GM12801 (cell line): Measurements from ENCODE around the gene RAPGEF2.

ENCODE experiments used
- TF ChIP-seq, protein P1 (sequence below): IDR thresholded peaks from one replicate; pipeline ENCODE4 v1.5.1; 2011; ENCODE audit warnings: control low read depth; ENCODE audit not compliant: insufficient read length; ENCODE audit errors: extremely low read depth

RAPGEF2 gene

DNA sequence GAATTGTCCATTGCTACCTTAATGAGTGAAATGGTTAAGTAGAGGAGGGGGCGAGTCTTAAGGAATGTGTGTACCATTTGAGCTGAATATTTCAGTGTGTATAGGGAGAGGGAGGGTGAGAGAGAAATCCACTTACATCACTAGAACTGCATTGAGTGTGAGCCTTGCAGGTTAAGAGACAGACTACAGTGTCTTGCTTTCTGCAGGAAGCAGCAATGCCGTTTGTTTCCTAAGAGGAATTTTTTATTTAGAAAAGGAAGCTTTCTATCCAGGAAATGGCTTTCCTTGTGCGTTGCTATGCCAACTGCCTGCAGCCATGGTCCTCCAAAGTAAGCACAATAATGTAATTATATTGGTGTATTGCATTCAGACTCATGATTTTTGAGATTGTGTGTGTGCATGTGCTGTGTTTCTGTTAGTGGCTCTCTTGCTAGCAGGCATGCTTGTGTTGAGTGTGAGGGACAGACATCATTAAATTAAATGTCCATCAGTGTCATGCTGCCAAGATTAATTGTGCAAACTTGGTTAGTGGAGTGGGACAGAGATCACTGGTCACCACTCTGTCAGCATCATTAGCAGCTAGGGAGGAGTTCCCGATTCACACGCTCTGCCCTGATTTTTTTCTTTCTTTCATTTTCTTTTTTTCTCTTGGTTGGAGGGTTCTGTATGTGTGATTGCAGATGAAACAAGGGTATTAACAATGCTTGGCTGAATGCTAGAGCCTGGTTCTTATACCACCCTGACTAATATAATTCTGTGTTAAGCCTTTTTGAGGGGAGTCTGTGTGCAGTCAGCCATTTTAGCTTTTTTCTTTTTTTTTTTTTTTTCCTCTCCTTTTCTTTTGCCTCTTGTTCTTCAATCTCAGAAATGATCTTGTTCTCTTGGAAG, 164.3 kb downstream of the RAPGEF2 start:
- TF ChIP-seq, protein P1, sequence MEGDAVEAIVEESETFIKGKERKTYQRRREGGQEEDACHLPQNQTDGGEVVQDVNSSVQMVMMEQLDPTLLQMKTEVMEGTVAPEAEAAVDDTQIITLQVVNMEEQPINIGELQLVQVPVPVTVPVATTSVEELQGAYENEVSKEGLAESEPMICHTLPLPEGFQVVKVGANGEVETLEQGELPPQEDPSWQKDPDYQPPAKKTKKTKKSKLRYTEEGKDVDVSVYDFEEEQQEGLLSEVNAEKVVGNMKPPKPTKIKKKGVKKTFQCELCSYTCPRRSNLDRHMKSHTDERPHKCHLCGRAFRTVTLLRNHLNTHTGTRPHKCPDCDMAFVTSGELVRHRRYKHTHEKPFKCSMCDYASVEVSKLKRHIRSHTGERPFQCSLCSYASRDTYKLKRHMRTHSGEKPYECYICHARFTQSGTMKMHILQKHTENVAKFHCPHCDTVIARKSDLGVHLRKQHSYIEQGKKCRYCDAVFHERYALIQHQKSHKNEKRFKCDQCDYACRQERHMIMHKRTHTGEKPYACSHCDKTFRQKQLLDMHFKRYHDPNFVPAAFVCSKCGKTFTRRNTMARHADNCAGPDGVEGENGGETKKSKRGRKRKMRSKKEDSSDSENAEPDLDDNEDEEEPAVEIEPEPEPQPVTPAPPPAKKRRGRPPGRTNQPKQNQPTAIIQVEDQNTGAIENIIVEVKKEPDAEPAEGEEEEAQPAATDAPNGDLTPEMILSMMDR, result no peak

GRCh38 chr4:159267869-159268285, 165.0 kb downstream of the RAPGEF2 start:
- TF ChIP-seq, protein P1, result no peak

DNA sequence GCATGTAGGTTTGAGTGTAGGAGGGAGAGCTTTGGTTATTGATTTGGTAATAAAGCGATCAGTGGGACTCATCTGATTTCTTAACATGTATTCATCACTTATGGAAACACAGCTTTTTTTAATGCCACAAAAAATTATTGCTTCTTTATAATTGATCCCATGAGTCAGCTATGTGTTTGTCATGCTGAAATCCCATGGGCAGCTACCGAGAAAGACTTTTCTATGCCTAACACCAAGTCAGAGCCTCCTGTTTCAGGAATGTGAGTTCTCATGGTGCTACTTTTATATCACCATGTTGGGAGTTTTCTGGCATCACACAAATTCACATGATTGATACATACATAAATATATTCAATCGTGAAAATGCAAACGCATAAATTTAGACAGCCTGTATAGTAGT, 165.7 kb downstream of the RAPGEF2 start:
- TF ChIP-seq, protein P1, result no peak

- TF ChIP-seq, protein P1, result no peak
These were observed 166.2 kb downstream of the RAPGEF2 start for GRCh38 chr4:159269116-159269515.

DNA sequence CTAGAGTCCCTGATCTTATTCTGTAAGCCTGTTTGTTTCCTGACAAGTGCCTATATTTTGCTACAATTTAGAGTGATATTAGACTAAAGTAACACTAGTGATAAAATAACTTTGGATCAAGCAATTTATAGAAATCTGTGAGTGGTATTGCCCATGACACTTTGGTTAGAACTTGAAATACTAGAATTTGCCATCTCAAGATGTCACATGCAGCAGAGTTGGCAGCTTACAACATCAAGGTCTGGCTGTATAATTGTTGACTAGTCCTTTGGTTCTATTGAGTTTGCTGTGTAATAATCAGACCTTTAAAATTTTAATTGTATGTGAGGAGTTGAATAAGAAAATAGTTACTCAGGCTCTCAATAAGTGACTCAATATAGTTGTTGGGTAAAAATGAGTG, 167.1 kb downstream of the RAPGEF2 start:
- TF ChIP-seq, protein P1, result no peak

DNA sequence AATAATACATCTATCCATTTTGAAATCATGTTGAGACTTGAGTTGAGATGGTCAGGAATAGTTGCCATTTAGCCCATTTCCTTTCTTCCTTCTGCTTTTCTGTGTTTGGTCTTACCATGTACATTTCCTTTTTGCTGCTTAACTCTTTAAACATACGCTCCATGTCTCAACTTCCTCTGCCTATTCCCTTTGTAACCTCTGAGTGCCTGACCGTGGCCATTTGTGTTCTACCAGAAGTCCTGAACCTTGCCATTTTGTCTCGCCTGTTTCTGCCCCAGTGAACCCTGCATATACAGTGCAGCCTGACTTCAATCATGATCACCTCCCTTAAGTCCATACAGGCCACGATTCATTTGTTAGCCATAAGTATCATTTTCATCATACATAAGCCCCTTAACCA, 169.0 kb downstream of the RAPGEF2 start:
- TF ChIP-seq, protein P1, result no peak

DNA sequence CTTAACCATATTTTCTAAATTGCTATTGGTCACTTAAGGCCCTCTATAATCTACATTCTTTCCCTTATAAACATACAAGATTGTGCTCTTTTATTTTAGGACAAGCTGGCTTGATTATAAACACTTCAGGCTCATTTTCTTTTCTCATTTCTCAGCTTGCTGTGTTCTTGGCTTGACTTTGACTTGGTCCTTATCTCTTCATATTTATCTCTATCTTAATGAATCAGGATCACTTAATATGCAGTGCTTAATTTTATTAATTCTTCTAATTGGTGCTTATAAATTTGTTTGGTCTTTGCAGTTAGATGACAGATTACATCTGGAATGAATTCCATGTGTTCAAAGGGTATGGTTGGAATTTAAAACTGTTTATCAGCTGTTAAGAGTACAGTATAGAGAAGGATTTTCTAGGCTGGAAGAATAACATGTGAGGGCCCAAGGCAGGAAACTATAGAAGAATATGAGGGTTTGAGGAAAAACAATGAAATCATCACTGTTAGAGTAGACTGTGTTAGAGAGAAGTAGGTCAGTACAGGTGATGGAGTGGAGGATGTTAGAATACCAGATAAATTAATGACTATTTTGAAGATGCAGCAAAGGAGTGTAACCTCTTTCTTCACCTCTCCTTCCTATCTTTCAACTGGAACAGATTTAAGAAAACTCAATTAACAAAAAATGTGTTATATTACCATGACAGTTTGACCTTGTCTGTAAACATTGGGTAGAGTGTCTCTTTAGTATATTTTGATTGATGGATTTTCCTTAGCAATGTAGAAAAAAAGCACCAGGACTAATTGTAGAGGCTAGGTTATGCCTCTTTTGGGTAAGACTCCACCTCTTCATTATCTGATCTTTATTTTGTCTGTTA, 169.6 kb downstream of the RAPGEF2 start:
- TF ChIP-seq, protein P1, result no peak
